ENCODE data around the gene ACOX2. TPM values are rescaled to one million over a fixed set of nuclear protein-coding genes. Genes with fewer than 3 reads are reported as not detected.

The ACOX2 gene
- total and polyA plus RNA-seq, 2 donors (not counting 3 experiments of a cell fraction or from before 2014, with no cell fraction given): 1.5 to 10.5 TPM

DNA sequence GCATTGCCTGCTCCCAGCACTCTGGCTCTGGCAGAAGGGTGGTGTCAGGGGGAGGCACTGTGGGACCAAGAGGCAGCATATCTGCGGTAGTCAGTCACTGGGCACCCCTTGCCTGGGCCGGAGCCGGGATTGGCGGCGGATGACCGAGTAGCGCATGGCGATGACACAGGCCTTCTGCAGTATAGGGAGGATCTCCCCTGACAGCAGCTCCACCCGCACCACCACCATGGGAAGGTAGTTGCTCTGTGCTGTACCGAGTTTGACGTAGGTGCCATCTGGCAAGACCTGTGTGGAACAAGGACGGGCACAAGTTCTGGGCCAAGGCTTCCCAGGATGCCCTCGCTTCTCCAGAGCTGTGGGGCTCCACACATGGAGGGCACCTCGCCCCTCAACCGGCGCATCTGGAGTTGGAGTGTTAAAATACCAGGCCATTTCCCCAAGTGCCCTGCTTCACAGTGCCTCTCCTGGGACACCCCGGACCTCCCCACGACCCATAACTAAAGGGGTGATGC lies 6.6 kb downstream of the ACOX2 start:
- Histone ChIP-seq H2AFZ (ENCODE audit: low read depth, low read length) (no peak overlapping the region), H3K9me1 (replicated peaks; ENCODE audit: control insufficient read depth, extremely low read depth, insufficient read depth, low read length) (no peaks in the 10 kb centered on the region), H3K27me3 (ENCODE audit: control insufficient read depth in 2 of 2, insufficient read depth in 2 of 2, low read length in 2 of 2) (no peaks in the 10 kb centered on the region), H3K27ac (ENCODE audit: insufficient read depth, low read depth, low read length) (no peak overlapping the region), H3K9me3 (replicated peaks; ENCODE audit: control insufficient read depth, insufficient read depth, low read length) (no peaks in the 10 kb centered on the region), H3K79me2 (ENCODE audit: control insufficient read depth, insufficient read depth, low read length) (no peaks in the 10 kb centered on the region), H3K36me3 (ENCODE audit: control insufficient read depth in 2 of 2, extremely low read depth in 1 of 2, insufficient read depth in 2 of 2, low read length in 2 of 2) (no peaks in the 10 kb centered on the region), H3K4me1 (ENCODE audit: control insufficient read depth, extremely low read depth, insufficient read depth, low read length) (peaks cover 18% of the 10 kb centered on the region), H3K4me3 (replicated peaks in 1 of 3; ENCODE audit: insufficient read depth in 1 of 3, low read depth in 1 of 3, low read length in 3 of 3) (no peak overlapping the region), H3K4me2 (ENCODE audit: insufficient read depth, low read length) (no peak overlapping the region), H4K20me1 (replicated peaks; ENCODE audit: control insufficient read depth, extremely low read depth, insufficient read depth, low read length) (no peaks in the 10 kb centered on the region), H3K9ac (replicated peaks; ENCODE audit: extremely low read depth, insufficient read depth, low read length) (no peak overlapping the region)
- TF ChIP-seq FOS (IDR thresholded peaks at IDR 0.05; ENCODE audit: borderline replicate concordance, insufficient read depth, low read length) (no peak), POLR2AphosphoS5 (IDR thresholded peaks at IDR 0.05; ENCODE audit: insufficient read depth, low read depth, low read length) (no peak), MYC (IDR thresholded peaks at IDR 0.05; ENCODE audit: low read depth, low read length) (no peak), JUN (IDR thresholded peaks at IDR 0.05; ENCODE audit: borderline replicate concordance, insufficient read depth, insufficient read length, low read depth) (no peak), GATA2 (IDR thresholded peaks at IDR 0.05; ENCODE audit: insufficient read depth, insufficient read length, low read depth, low read length) (no peak)
- TF ChIP-seq, protein P1, sequence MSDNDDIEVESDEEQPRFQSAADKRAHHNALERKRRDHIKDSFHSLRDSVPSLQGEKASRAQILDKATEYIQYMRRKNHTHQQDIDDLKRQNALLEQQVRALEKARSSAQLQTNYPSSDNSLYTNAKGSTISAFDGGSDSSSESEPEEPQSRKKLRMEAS (IDR thresholded peaks at IDR 0.05; ENCODE audit: insufficient read depth, insufficient read length): no peak
- dilution Hi-C loops (cut with MboI; ENCODE audit: extremely low pct_ligation_motif_present, low sequenced_read_pairs) (no loop called here), intact Hi-C loops (cut with micrococcal nuclease) (no loop called here)
- no TSS peak for BruUV-seq (replicated peaks)
- CTCF ChIA-PET: interaction anchor here (1.0 to 2.8 kb wide), 3 partner anchors 67 to 224 kb away, joined by 3 to 15 read pairs (median 5); partner anchors contain the start of genes HTD2 and RPP14
- POLR2A ChIA-PET: no interaction called here
- DNase-seq (ENCODE audit: low read depth, low spot score) (no peak), FAIRE-seq (no peak)
